GM12864 (cell line): ENCODE results near the gene KCNQ2.

Experiments
- DNase-seq: peaks from one replicate; pipeline ENCODE4 v3.0.0-alpha.2; 2011; ENCODE audit warnings: low read depth
- H3K4me3 ChIP-seq: 2 replicates; pipeline ENCODE4 v1.5.1; 2011; ENCODE audit warnings: mild to moderate bottlenecking, low read depth, low read length, control low read depth
- TF ChIP-seq, protein P1 (sequence below): IDR thresholded peaks from 2 replicates; pipeline ENCODE4 v1.5.1; 2011; ENCODE audit warnings: low read depth, mild to moderate bottlenecking, moderate library complexity, low read length, control low read depth, inconsistent platforms; ENCODE audit errors: missing control alignments

The KCNQ2 gene

DNA sequence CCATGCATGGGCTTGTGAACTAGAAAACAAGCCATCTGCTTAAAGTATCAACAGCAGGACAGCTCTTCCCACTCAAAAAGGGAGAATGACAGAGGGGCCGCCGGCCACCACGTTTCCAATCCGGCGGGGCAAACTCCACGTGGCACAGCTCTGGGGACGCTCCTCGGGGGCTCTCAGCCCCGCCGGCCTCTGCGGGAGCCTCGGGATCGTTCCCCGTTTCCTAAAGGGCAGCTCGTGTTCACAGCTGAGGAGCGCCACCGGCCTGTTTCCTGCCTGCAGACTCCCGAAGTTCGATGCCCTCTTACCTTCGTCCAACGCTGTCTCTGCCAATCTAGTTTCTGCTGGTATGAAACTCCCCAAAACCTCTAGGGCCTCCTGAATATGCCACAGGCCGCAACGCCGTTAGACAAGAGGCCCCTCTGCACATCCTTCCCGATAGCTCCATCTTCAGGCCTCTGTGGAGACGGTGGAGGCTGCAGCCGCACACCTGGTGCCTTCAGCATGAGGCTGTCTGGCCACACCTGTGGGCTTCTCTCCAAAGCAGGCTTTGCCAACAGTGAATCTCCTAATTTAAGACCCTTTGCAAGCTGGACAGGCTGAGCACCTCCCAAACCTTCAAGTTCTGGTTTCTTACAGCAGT lies 46.5 kb downstream of the KCNQ2 start:
- no peak overlapping the region for H3K4me3 ChIP-seq
- no peak for DNase-seq
- TF ChIP-seq, protein P1, sequence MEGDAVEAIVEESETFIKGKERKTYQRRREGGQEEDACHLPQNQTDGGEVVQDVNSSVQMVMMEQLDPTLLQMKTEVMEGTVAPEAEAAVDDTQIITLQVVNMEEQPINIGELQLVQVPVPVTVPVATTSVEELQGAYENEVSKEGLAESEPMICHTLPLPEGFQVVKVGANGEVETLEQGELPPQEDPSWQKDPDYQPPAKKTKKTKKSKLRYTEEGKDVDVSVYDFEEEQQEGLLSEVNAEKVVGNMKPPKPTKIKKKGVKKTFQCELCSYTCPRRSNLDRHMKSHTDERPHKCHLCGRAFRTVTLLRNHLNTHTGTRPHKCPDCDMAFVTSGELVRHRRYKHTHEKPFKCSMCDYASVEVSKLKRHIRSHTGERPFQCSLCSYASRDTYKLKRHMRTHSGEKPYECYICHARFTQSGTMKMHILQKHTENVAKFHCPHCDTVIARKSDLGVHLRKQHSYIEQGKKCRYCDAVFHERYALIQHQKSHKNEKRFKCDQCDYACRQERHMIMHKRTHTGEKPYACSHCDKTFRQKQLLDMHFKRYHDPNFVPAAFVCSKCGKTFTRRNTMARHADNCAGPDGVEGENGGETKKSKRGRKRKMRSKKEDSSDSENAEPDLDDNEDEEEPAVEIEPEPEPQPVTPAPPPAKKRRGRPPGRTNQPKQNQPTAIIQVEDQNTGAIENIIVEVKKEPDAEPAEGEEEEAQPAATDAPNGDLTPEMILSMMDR = no peak

DNA sequence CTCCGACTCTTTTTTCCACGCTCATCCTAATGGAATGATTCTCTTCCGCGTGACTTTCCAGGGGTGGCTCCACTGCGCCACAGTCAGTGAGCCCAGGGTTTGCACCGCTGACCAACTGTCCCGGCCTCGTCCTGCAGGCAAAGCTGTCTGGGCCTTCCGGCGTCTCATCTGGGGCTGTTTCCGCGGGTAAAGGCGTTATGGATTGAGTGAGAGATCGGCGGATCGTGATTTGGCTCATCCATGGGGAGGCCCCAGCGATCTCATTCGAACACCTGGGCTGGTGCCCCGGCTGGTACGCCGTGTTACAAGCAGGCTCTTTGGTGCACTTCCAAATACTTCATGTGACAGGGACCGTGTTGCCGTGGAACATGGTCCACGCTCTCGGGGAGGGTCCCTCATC lies 47.8 kb downstream of the KCNQ2 start:
- H3K4me3 ChIP-seq = no peak overlapping the region
- TF ChIP-seq, protein P1 = no peak
- DNase-seq = no peak

DNA sequence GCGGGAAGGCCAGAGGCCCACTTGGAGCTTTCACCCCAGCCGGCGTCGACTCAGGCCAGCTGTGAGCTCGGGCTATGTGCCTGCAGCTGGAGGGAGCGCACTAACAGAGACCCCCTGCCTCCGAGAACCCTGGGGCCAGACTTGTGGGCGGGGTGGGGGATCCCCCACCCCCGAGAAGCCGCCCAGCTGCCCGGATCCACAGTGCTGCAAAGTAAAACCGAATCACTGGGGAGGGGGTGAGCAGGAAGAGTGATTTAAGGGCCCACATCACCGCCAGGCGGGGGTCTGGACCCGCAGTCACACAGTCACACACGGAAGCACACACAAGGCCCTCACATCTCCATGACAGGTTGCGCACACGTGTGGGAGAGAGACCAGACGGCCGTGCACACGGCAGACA lies 48.7 kb downstream of the KCNQ2 start:
- TF ChIP-seq, protein P1 = no peak
- no peak overlapping the region for H3K4me3 ChIP-seq
- DNase-seq = no peak

DNA sequence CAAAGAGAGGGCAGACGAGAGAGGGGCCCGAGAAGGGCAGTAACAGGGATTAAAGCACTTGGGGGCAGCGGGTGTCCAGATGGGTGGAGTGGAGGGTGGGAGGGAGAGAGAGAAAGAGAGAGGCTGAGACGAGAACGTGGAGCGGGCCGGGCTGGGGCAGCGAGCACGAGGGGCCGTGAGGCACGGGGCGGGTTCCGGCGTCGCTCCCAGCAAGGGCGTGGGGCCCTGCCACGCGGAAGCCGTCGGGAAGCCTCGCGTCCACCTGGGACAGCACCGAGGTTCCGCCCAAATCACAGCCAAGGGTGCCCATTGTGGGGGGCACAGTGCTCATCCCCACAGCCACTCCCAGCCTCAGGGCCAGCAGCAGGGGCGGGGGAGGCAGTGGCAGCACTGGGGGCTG lies 49.8 kb downstream of the KCNQ2 start:
- no peak for DNase-seq
- TF ChIP-seq, protein P1 = no peak
- H3K4me3 ChIP-seq = no peak overlapping the region

DNA sequence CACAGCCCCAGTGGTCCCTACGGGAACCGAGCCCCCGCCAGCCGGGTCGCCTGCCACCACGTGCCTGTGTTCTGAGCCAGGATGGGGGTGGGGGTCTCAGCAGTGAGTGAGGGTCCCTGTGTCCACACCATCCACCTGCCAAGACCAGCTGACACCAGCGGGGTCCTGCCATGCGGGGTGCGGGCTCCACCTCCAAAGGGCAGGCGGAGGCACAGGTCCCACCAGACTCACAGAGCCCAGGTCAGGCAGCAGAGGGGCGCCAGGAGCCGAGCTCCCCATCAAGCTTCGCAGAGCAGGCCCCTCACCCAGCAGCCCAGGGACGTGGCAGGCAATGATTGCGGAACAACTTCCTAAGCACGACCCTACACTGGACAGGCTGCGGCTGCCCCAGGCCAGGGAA lies 50.5 kb downstream of the KCNQ2 start:
- no peak overlapping the region for H3K4me3 ChIP-seq
- no peak for DNase-seq
- TF ChIP-seq, protein P1 = no peak

DNA sequence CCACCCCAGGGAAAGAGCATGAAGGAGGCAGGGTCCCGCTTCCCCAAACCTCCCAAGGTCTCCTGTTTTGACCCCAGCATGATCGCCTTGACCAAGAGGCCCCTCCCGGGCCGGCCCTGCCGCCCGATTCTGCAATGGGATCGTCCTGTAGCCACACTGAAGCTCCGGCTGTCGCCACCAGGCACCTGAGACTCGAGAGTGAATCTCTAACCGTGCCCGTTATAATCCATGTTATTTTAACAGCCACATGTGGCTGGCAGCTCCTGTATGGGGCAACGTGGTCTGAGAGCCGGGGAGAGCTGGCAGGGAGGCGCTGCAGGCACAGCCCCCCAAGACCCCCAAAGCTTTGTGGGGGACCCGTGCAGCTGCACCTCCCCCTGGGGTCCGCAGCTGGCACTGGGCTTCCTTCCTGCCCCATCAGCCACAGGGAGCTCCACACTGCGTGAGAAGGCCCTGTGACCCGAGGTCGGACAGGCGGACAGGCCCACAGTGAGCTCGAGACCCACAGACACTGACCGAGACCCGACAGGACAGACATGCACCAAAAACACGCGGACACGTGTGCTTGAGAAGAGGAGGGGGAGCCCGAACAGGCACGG lies 51.3 kb downstream of the KCNQ2 start:
- TF ChIP-seq, protein P1 = no peak
- no peak overlapping the region for H3K4me3 ChIP-seq
- no peak for DNase-seq

DNA sequence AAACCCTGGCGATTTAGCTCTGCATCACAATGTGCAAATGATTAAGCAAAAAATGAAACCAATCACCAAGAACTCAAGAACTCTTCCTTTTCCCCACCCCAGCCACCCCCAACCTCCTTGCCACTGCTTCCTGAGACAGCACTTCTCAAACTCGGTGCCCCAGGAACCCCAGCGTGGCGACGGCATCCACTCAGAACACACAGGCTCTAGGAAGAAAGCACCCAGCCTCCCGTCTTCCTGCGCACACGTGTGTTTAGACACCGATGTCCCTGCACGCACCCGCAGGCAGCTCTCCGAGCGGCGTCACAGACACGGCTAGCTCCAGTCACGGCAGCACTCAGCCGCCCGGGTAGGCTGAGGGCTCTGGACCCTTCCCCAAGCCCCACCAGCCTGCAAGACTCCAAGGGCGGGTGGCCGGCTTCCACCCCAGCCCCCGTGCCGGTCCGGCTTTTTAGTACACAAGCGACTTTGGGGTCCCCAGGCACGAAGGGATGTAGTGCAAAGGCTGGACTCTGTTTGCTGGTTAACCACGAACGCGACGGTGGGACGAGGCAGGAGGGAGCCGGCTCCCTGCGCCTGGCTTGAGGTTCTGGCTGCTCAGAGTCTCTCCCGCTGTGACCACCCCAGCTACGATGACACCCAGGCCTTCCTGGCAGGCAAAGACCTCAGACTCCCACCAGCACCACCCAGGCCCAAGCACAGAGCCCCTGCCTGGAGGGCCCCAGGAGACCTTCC lies 51.9 kb downstream of the KCNQ2 start:
- H3K4me3 ChIP-seq = no peak overlapping the region
- DNase-seq = no peak
- TF ChIP-seq, protein P1 = no peak
